HL-60 (cell line): ENCODE measurements around the gene VGLL2.

Experiments
- DNase-seq, 2 experiments: peaks; one replicate each; pipeline ENCODE4 v3.0.0-alpha.2; 2010 to 2020; ENCODE audit warnings: low read depth in 1 of 2, low spot score in 1 of 2
- H3K27ac ChIP-seq: fragments of 250-450 bp; sonication (Bioruptor Pico); replicated peaks from 2 replicates; pipeline ENCODE4 v1.5.1; 2020; ENCODE audit warnings: mild to moderate bottlenecking, moderate library complexity
- H3K27me3 ChIP-seq: fragments of 250-450 bp; sonication (Bioruptor Pico); 2 replicates; pipeline ENCODE4 v1.5.1; 2021; ENCODE audit warnings: mild to moderate bottlenecking, moderate library complexity; ENCODE audit not compliant: insufficient read depth, poor library complexity, severe bottlenecking
- H3K4me3 ChIP-seq: replicated peaks from 2 replicates; pipeline ENCODE4 v1.5.1; 2011; ENCODE audit warnings: mild to moderate bottlenecking, control low read depth, low read length; ENCODE audit not compliant: insufficient read depth
- GABPA ChIP-seq: IDR thresholded peaks from 2 replicates; pipeline ENCODE4 v1.6.1; 2012; ENCODE audit warnings: low read depth
- POLR2AphosphoS5 ChIP-seq: IDR thresholded peaks from 2 replicates; pipeline ENCODE4 v1.6.1; 2012; ENCODE audit warnings: low read depth
- SPI1 ChIP-seq: IDR thresholded peaks from 2 replicates; pipeline ENCODE4 v1.6.1; 2012; ENCODE audit warnings: low read depth, mild to moderate bottlenecking, borderline replicate concordance
- TF ChIP-seq, protein P1 (sequence below): IDR thresholded peaks from 2 replicates; pipeline ENCODE4 v1.6.1; 2012; ENCODE audit warnings: low read depth; ENCODE audit not compliant: insufficient replicate concordance
- TF ChIP-seq, protein P2 (sequence below): IDR thresholded peaks from one replicate; pipeline ENCODE4 v1.5.1; 2011; ENCODE audit warnings: low read length, control low read depth, inconsistent platforms; ENCODE audit not compliant: insufficient read depth

Gene VGLL2

DNA sequence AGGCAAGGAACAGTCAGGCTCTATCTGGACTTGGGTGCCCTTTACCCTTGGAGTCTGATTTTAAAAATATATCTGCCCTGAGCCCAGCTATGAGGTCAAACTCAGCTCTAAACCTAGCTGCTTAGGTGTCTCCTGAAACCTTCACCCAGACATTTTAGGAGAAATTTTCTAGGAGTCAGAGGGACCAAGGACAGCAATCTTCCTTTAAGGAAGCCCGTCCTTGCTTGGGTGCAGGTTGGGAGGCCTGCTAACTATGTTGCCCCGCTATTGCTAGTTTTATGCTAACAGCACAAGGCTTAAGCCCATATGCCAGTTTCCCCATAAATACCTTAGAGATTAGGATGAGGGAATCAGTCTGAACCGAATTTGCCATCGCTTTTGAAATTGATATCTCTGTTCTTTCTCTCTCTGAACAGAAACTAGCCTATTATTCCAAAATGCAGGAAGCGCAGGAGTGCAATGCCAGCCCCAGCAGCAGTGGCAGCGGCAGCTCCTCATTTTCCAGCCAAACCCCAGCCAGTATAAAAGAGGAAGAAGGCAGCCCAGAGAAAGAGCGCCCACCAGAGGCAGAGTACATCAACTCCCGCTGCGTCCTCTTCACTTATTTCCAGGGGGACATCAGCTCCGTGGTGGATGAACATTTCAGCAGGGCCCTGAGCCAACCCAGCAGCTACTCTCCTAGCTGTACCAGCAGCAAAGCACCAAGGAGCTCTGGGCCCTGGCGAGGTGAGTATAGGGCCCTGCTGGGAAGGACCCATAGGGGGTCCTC lies 2.6 kb downstream of the VGLL2 start:
- no peak for DNase-seq
- H3K4me3 ChIP-seq, result no peak overlapping the region
- TF ChIP-seq, protein P1, sequence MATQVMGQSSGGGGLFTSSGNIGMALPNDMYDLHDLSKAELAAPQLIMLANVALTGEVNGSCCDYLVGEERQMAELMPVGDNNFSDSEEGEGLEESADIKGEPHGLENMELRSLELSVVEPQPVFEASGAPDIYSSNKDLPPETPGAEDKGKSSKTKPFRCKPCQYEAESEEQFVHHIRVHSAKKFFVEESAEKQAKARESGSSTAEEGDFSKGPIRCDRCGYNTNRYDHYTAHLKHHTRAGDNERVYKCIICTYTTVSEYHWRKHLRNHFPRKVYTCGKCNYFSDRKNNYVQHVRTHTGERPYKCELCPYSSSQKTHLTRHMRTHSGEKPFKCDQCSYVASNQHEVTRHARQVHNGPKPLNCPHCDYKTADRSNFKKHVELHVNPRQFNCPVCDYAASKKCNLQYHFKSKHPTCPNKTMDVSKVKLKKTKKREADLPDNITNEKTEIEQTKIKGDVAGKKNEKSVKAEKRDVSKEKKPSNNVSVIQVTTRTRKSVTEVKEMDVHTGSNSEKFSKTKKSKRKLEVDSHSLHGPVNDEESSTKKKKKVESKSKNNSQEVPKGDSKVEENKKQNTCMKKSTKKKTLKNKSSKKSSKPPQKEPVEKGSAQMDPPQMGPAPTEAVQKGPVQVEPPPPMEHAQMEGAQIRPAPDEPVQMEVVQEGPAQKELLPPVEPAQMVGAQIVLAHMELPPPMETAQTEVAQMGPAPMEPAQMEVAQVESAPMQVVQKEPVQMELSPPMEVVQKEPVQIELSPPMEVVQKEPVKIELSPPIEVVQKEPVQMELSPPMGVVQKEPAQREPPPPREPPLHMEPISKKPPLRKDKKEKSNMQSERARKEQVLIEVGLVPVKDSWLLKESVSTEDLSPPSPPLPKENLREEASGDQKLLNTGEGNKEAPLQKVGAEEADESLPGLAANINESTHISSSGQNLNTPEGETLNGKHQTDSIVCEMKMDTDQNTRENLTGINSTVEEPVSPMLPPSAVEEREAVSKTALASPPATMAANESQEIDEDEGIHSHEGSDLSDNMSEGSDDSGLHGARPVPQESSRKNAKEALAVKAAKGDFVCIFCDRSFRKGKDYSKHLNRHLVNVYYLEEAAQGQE, result peak; percentile 39
- TF ChIP-seq, protein P2, sequence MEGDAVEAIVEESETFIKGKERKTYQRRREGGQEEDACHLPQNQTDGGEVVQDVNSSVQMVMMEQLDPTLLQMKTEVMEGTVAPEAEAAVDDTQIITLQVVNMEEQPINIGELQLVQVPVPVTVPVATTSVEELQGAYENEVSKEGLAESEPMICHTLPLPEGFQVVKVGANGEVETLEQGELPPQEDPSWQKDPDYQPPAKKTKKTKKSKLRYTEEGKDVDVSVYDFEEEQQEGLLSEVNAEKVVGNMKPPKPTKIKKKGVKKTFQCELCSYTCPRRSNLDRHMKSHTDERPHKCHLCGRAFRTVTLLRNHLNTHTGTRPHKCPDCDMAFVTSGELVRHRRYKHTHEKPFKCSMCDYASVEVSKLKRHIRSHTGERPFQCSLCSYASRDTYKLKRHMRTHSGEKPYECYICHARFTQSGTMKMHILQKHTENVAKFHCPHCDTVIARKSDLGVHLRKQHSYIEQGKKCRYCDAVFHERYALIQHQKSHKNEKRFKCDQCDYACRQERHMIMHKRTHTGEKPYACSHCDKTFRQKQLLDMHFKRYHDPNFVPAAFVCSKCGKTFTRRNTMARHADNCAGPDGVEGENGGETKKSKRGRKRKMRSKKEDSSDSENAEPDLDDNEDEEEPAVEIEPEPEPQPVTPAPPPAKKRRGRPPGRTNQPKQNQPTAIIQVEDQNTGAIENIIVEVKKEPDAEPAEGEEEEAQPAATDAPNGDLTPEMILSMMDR, result no peak
- peaks cover 81% of the 10 kb centered on the region for H3K27me3 ChIP-seq
- H3K27ac ChIP-seq, result no peak overlapping the region

DNA sequence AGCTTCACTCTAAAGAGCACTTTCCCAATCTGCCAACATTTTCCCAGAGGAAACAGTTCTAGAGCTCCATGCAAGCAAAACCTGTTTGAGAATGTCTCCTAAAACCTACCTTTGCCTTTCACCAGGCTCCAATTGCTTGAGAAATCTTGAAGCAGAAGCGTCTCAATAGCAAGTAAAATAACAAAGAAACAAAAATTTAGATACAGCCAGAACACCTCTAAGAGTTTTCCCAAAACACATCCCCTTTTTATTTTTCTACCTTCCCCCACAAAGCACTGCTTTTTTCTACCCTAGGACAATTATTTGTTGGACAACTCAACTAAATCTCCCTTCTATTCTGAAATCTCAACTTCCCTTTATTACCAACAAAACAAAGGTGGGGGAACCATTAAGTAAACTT lies 3.6 kb downstream of the VGLL2 start:
- Histone ChIP-seq H3K27me3 (peaks cover 71% of the 10 kb centered on the region), H3K27ac (no peak overlapping the region), H3K4me3 (no peak overlapping the region)
- DNase-seq, result no peak
- TF ChIP-seq, protein P1, result no peak
- TF ChIP-seq, protein P2, result no peak
- TF ChIP-seq SPI1 (no peak), GABPA (no peak), POLR2AphosphoS5 (no peak)

DNA sequence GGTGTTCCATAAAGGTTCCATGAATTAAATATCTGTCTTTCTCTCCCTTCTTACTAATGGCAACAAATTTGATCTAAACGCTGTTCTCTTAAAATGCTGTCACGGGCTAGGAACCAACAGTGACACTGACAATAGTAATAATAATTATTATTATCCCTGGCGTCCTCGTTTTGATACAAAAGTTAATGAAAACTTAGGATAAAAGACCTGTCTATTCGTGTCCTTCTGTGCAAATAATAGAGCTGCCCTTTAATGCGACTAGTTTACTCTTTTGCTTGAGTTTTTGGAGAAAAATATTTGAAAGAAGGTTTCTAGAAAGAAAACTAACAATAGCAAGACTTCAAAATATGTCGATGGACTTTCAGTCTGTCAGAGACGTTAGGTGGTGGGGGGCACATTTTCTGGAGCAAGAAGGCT lies 4.3 kb downstream of the VGLL2 start:
- TF ChIP-seq GABPA, result no peak
- Histone ChIP-seq H3K27ac (no peak overlapping the region), H3K4me3 (no peak overlapping the region), H3K27me3 (peaks cover 64% of the 10 kb centered on the region)
- no peak for DNase-seq

DNA sequence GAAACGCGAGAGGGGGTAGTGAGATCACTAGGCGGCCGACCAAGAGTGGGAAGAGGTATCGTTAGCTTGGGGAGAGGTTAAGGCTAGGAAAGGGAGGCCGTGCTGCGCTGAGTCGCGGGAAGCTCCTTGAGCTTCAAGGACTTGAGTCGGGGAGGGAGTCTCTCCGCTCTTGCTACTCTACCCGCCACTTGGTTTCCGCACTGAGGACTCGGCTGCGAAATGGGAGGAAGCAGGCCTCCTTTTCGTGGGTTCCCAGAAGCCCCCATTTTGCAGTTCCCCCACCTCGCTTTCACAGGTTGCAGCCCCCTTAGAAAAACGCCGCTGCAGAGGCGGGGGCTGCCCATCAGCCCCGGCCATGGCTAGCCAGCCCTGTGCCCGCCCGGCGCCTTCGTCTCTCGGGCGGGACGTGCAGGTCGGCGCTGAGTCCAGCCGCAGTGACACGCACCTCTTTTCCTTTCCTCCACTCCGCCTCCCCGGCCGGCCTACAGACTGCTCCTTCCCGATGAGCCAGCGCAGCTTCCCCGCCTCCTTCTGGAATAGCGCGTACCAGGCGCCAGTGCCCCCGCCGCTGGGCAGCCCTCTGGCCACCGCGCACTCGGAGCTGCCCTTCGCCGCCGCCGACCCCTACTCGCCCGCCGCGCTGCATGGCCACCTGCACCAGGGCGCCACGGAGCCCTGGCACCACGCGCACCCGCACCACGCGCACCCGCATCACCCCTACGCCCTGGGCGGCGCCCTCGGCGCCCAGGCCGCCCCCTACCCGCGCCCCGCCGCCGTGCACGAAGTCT lies 4.9 kb downstream of the VGLL2 start:
- H3K4me3 ChIP-seq, result no peak overlapping the region
- no peak for TF ChIP-seq POLR2AphosphoS5
- TF ChIP-seq, protein P1, result no peak
- TF ChIP-seq, protein P2, result no peak
- TF ChIP-seq SPI1, result no peak
- no peak for TF ChIP-seq GABPA
- peaks cover 63% of the 10 kb centered on the region for H3K27me3 ChIP-seq
- H3K27ac ChIP-seq, result no peak overlapping the region
- DNase-seq, result no peak
